Erythroblast (primary cell): Measurements from ENCODE around the gene PPP3CA.

Experiments
- GATA1 ChIP-seq: IDR thresholded peaks from 2 replicates; pipeline ENCODE4 v1.6.1; 2011; ENCODE audit warnings: low read depth, mild to moderate bottlenecking, control low read depth, low read length, moderate library complexity
- POLR2A ChIP-seq: IDR thresholded peaks from 2 replicates; pipeline ENCODE4 v1.6.1; 2011; ENCODE audit warnings: mild to moderate bottlenecking, low read length

GRCh38 chr4:101032541-101032940, 314.8 kb downstream of the PPP3CA start:
- TF ChIP-seq POLR2A (no peak), GATA1 (no peak)
